Heart left ventricle (tissue), 16 donors: ENCODE measurements around the gene RTN1. TPM values are rescaled to one million over a fixed set of nuclear protein-coding genes. Genes with fewer than 3 reads are reported as not detected.

Source experiments
- ATAC-seq, 4 donors: fragments of 200-7000 bp; cut with Tn5 transposase; one replicate each; pipeline ENCODE4 v1.9.1; 2020 to 2022; ENCODE audit warnings: moderate library complexity in 4 of 4, mild to moderate bottlenecking in 3 of 4, moderate number of reproducible peaks in 1 of 4
- DNase-seq, 5 donors: peaks; one replicate each; pipeline ENCODE4 v3.0.0-alpha.2; 2020
- H3K27ac ChIP-seq, 12 donors: fragments of 200-600 bp; sonication (generic) in 4 of 12; one replicate each; pipeline versions ENCODE4 v1.5.0 to v1.8.0; 2016 to 2022; ENCODE audit warnings: mild to moderate bottlenecking in 2 of 12
- H3K27me3 ChIP-seq, 9 donors: fragments of 200-600 bp; sonication (generic) in 2 of 9; one replicate each; pipeline versions ENCODE4 v1.5.1 to v1.8.0; 2016 to 2022; ENCODE audit warnings: mild to moderate bottlenecking in 3 of 9
- H3K36me3 ChIP-seq, 9 donors: fragments of 200-600 bp; sonication (generic) in 2 of 9; one replicate each; pipeline versions ENCODE4 v1.5.0 to v1.8.0; 2018 to 2022; ENCODE audit warnings: mild to moderate bottlenecking in 2 of 9
- H3K4me1 ChIP-seq, 12 donors: fragments of 200-600 bp; sonication (generic) in 4 of 12; one replicate each; pipeline versions ENCODE4 v1.5.0 to v1.8.0; 2016 to 2022; ENCODE audit warnings: mild to moderate bottlenecking in 3 of 12
- H3K4me3 ChIP-seq, 12 donors: fragments of 200-600 bp; sonication (generic) in 4 of 12; one replicate each; pipeline versions ENCODE4 v1.5.0 to v1.8.0; 2017 to 2022; ENCODE audit warnings: mild to moderate bottlenecking in 9 of 12, moderate library complexity in 4 of 12
- H3K9me3 ChIP-seq, 12 donors: fragments of 200-600 bp; sonication (generic) in 4 of 12; one replicate each; pipeline versions ENCODE4 v1.5.0 to v1.8.0; 2016 to 2022; ENCODE audit warnings: mild to moderate bottlenecking in 1 of 12
- CTCF ChIP-seq, 12 donors: fragments of 200-600 bp; sonication (generic) in 4 of 12; IDR thresholded peaks; one replicate each; pipeline versions ENCODE4 v1.5.0 to v1.8.0; 2018 to 2022; ENCODE audit warnings: antibody characterized with exemption in 12 of 12, mild to moderate bottlenecking in 5 of 12
- POLR2A ChIP-seq, 2 donors: fragments of 450-650 bp; IDR thresholded peaks; one replicate each; pipeline ENCODE4 v1.6.1; 2017; ENCODE audit warnings: antibody characterized with exemption in 2 of 2, mild to moderate bottlenecking in 2 of 2, moderate library complexity in 2 of 2
- WGBS, 4 donors: extraction: QIAGEN DNeasy Blood & Tissue Kit in 2 of 4; methylation state at CpG; one replicate each; pipeline versions ENCODE4 v1.1.5 to v1.1.7; 2013 to 2018; 5-methylcytosine and 5-hydroxymethylcytosine counted together
- intact Hi-C, 10 donors: fragments of 100-400 bp; cut with DNase I; formaldehyde crosslinking; loops; one replicate each; pipeline versions ENCODE4 v1.11.1 to v1.14.2; 2022
- polyA plus RNA-seq, 2 donors: library from polyadenylated mRNA; stranded (reverse); fragments of 200-250 nt; gene quantifications; one replicate each; pipeline ENCODE4 v1.2.3, GENCODE V29; 2013
- total RNA-seq, 9 donors: library from RNA; depleted of rRNA in 2 of 9; stranded (reverse); fragments of >200 nt in 2 of 9; fragmentation: NEBNext Ultra II Directional in 3 of 9; extraction: Animal tissue kit (Norgen Biotek cat#: 25700) in 3 of 9; gene quantifications; one replicate each; pipeline versions ENCODE4 v1.1.0 to v1.2.4, GENCODE V29; 2016 to 2023
- donor health status: ischemic (EF 13 %, LVEDD 7.1; RV severe dilation, severe dysfunction).
- donor health status: healthy with polysubstance abuse.
- donor health status: DM: no; HTN: yes; CAD: no.
- donor health status: DM: no; HTN: no; CAD: no.
- donor health status: ischemic (EF 25% LVEDD 6.9; RV normal size, moderate dysfunction).
- donor health status: ischemic (EF 25% LVEDD 5.7; RV mildly dilated, moderate dysfunction).
- donor health status: healthy.
- donor health status: DM: yes; HTN: yes; CAD: no.
- donor health status: ischemic (EF 35%, LVEDD 5.7; RV mildly dilated, moderate dysfunction).
- donor health status: nonischemic (EF 11% LVEDD 7.7; RV severe dilation, severe dysfunction).
- donor health status: DM: yes; HTN: yes; CAD: no.
- donor health status: PGD.
- donor health status: ischemic (EF 29% LVEDD 5.4; RV normal size, mild dysfunction).
- donor health status: nonischemic (EF 23%, LVEDD 6.1; RV moderate dilation, normal function).

RTN1 gene
- total and polyA plus RNA-seq, 11 donors = 0.15 to 8.4 (median 0.90) TPM

DNA sequence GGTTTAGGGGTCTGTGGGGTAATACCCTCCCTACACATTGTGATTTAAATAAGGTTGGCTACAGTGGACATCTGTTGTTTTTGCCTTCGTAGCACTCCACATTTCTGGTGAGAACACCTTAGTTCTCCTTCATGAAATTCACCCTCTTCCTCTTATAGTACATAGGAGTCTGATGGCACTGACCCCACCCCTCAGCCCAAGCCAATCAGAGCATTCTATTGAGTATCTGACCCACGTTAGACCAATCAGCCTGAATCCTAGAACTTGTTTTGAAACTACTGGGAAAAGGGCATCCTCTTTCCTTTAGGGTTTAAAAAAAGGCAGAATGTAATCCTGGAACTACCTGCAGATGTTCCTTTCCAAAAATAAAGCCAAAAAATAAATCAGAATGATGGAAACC is 33.6 kb upstream of the RTN1 start:
- intact Hi-C loops = no loop called here

GRCh38 chr14:59900556-59900955 is 30.0 kb upstream of the RTN1 start:
- no peak for TF ChIP-seq CTCF (IDR thresholded peaks at IDR 0.05)
- H3K9me3 ChIP-seq = peaks cover 0 to 9% (median 0%) of the 10 kb centered on the region in 12 donors
- H3K27me3 ChIP-seq = peaks cover 0 to 9% (median 0%) of the 10 kb centered on the region in 9 donors
- DNase-seq = no peak
- WGBS, 4 donors = 66 to 73% (median 68%) methylated on average over 3 of the region's 3 CpGs
- no peaks in the 10 kb centered on the region for H3K36me3 ChIP-seq
- H3K27ac ChIP-seq = no peak overlapping the region
- ATAC-seq = no peak
- H3K4me3 ChIP-seq = no peak overlapping the region
- intact Hi-C loops = no loop called here
- H3K4me1 ChIP-seq = no peaks in the 10 kb centered on the region

More for the DNA sequence above, 33.6 kb upstream of the RTN1 start:
- WGBS, 4 donors = 42 to 62% (median 55%) methylated on average over 2 of the region's 2 CpGs
- Histone ChIP-seq H3K27ac (no peak overlapping the region), H3K9me3 (peaks cover 0 to 9% (median 0%) of the 10 kb centered on the region in 12 donors), H3K36me3 (no peaks in the 10 kb centered on the region), H3K4me3 (no peak overlapping the region), H3K4me1 (no peaks in the 10 kb centered on the region), H3K27me3 (peaks cover 0 to 4% (median 0%) of the 10 kb centered on the region in 9 donors)
- DNase-seq (no peak), ATAC-seq (no peak)
- TF ChIP-seq POLR2A (IDR thresholded peaks at IDR 0.05) = no peak
- TF ChIP-seq CTCF (IDR thresholded peaks at IDR 0.05) = no peak

DNA sequence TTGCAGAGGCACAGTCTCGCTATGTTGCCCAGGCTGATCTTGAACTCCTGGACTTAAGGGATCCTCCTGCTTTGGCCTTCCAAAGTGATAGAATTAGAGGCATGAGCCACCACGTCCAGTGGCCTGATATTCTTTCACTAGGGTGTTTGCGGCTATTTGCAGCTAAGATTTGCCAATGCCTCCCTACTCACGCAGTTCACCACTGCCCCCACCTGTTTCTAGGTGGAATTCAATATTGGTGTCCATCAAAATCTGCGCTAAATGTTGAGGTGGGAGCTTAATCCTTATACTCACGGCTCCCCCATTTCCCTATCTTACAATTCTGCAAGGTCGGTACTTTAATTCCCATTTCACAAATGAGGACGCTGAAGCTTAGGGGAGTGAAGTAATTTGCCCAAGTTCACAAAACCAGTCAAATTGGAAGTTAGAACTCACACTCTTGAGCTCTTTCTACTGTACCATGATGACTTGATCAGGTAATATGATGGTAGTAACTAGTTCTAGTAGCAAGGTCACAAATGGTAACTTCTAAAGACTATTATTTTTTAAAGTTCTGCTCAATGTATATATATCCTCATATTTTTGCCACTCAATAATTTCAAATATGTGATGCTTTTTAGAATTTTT is 27.3 kb upstream of the RTN1 start:
- peaks cover 0 to 9% (median 0%) of the 10 kb centered on the region in 9 donors for H3K27me3 ChIP-seq
- H3K36me3 ChIP-seq = no peaks in the 10 kb centered on the region
- DNase-seq = peak in 1 of 5 donors; percentile 6
- no peaks in the 10 kb centered on the region for H3K4me1 ChIP-seq
- intact Hi-C loops = loop anchor here in 1 of 10 donors (10.0 kb wide), 1 partner anchor 263 kb away; no protein-coding TSS in a partner anchor
- H3K4me3 ChIP-seq = no peak overlapping the region
- TF ChIP-seq CTCF (IDR thresholded peaks at IDR 0.05) (peak in 7 of 12 donors; percentile 14 to 41 (median 35)), POLR2A (IDR thresholded peaks at IDR 0.05) (no peak)
- WGBS, 4 donors = 24 to 37% (median 32%) methylated on average over 8 of the region's 8 CpGs
- peak in 1 of 4 donors; percentile 33 for ATAC-seq
- H3K9me3 ChIP-seq = peaks cover 0 to 9% (median 0%) of the 10 kb centered on the region in 12 donors
- no peak overlapping the region for H3K27ac ChIP-seq

DNA sequence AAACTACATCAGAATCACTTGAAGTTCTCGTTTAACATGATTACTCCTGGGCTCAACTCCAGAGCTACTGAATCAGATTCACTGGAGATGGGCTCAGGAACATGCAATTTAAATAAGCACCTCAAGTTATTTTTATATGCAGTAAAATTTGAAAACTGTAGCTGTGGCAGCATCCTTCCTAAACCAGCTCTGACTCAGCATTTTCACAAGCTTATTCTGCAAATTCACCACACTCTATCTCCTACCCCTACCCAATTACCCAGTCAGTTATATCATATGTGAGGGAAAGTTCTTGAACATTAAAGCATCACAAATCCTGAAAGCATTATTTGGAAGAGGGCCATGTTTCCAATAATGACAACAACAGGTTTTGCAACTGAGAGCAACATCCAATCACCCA is 25.1 kb upstream of the RTN1 start:
- ATAC-seq (no peak), DNase-seq (no peak)
- H3K27ac ChIP-seq = no peak overlapping the region
- no peaks in the 10 kb centered on the region for H3K36me3 ChIP-seq
- H3K4me1 ChIP-seq = no peaks in the 10 kb centered on the region
- peaks cover 0 to 9% (median 0%) of the 10 kb centered on the region in 9 donors for H3K27me3 ChIP-seq
- 44 to 58% (median 53%) methylated on average over 1 of the region's 1 CpG for WGBS, 4 donors
- no peak overlapping the region for H3K4me3 ChIP-seq
- TF ChIP-seq CTCF (IDR thresholded peaks at IDR 0.05) (no peak), POLR2A (IDR thresholded peaks at IDR 0.05) (no peak)
- no peaks in the 10 kb centered on the region for H3K9me3 ChIP-seq
- intact Hi-C loops = loop anchor here in 1 of 10 donors (10.0 kb wide), 1 partner anchor 261 kb away; no protein-coding TSS in a partner anchor
